MM.1S (cell line): Measurements from ENCODE around the gene GPNMB.
"Not testable (repeated sequence)": the region's sequence is repeated elsewhere in the genome, so short reads cannot be mapped to it uniquely, and the experiment has no call there.

Experiments
- EZH2 ChIP-seq: fragments of 300-600 bp; sonication (generic); optimal IDR thresholded peaks from 2 replicates; pipeline ENCODE3; 2017; ENCODE audit warnings: low read depth, mild to moderate bottlenecking, antibody characterized with exemption, low read length, mixed read lengths
- EZH2phosphoT487 ChIP-seq: fragments of 300-600 bp; sonication (generic); IDR thresholded peaks from 2 replicates; pipeline ENCODE4 v1.6.1; 2018; ENCODE audit warnings: antibody characterized with exemption, low read length
- TF ChIP-seq, protein P1 (sequence below): fragments of 300-600 bp; sonication (generic); IDR thresholded peaks from 2 replicates; pipeline ENCODE4 v1.5.1; 2016; ENCODE audit warnings: antibody characterized with exemption, low read length, mixed read lengths

DNA sequence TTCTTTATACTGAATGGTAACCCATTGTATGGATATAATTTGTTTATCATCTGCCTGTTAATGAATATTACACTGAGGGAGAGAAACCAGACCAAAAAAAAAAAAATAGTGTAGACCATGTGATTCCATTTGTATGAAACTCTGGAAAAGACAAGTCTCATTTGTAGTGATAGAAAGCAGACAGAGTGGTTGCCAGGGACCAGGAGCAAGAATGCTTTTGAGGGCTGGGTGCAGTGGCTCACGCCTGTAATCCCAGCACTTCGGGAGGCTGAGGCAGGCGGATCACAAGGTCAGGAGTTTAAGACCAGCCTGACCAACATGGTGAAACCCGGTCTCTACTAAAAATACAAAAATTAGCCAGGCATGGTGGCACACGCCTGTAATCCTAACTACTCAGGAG is 48.8 kb upstream of the GPNMB start:
- TF ChIP-seq, protein P1, sequence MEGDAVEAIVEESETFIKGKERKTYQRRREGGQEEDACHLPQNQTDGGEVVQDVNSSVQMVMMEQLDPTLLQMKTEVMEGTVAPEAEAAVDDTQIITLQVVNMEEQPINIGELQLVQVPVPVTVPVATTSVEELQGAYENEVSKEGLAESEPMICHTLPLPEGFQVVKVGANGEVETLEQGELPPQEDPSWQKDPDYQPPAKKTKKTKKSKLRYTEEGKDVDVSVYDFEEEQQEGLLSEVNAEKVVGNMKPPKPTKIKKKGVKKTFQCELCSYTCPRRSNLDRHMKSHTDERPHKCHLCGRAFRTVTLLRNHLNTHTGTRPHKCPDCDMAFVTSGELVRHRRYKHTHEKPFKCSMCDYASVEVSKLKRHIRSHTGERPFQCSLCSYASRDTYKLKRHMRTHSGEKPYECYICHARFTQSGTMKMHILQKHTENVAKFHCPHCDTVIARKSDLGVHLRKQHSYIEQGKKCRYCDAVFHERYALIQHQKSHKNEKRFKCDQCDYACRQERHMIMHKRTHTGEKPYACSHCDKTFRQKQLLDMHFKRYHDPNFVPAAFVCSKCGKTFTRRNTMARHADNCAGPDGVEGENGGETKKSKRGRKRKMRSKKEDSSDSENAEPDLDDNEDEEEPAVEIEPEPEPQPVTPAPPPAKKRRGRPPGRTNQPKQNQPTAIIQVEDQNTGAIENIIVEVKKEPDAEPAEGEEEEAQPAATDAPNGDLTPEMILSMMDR, result not testable (repeated sequence)
- TF ChIP-seq EZH2, EZH2phosphoT487: not testable (repeated sequence)
